NB4 (cell line): Measurements from ENCODE around the gene CFAP45.
"Not testable (repeated sequence)": the region's sequence is repeated elsewhere in the genome, so short reads cannot be mapped to it uniquely, and the experiment has no call there.

Experiments used
- DNase-seq: peaks from one replicate; pipeline ENCODE4 v3.0.0; 2010; ENCODE audit warnings: low read depth
- H3K4me3 ChIP-seq: one replicate; pipeline ENCODE4 v1.5.1; 2011; ENCODE audit warnings: mild to moderate bottlenecking, low read depth, low read length, moderate library complexity
- MAX ChIP-seq: IDR thresholded peaks from 2 replicates; pipeline ENCODE4 v1.6.1; 2011; ENCODE audit warnings: low read depth, low read length
- MYC ChIP-seq: IDR thresholded peaks from 2 replicates; pipeline ENCODE4 v1.6.1; 2011; ENCODE audit warnings: low read depth, low read length
- POLR2A ChIP-seq: IDR thresholded peaks from 2 replicates; pipeline ENCODE4 v1.6.1; 2011; ENCODE audit warnings: mild to moderate bottlenecking; ENCODE audit not compliant: insufficient read length; ENCODE audit errors: extremely low read depth
- TF ChIP-seq, protein P1 (sequence below): IDR thresholded peaks from one replicate; pipeline ENCODE4 v1.5.1; 2012; ENCODE audit warnings: low read depth, low read length

CFAP45 gene

DNA sequence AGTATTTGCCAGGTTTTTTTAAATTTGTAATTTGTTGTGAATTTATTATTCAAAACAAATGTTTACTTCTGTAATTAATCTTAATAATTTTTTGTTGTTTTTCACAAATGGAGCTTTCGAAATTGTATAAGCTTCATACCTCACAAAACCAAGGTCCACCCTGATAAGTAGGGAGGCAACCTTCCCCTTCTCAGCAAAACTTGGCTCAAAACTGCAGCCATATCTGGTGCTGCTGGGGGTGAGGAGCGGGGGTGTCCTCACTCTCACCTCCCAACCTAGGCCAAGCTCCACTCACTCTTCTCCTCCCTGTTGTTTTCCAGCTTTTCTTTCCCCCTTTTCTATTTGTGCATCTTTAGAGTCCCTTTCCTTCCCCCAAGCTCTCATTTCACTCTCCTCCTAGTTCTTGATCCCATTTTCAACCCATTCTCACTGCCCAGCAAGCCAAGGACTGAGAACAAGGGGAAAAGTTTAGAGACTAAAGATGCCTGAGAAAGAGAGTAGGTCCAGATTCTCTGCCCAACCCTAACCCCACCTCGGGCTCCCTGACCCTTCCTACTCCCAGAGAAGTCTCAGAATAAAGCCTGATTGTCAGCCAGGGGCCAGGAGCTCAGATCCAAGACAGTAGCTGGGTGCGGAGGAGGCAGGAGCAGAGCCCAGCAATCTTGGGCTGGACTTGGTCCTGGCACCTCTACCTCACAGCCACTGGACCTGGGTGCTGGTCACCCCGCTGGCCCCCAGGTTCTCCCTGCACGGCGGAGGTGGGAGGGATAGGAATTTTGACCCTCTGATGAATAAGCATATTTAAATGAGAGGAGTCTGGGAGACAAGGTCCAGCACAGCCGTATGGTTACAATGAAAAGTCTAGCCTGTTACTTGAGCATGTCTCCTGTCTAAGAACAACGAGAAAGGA lies 8.3 kb upstream of the CFAP45 start:
- no peak for DNase-seq
- H3K4me3 ChIP-seq: no peak overlapping the region
- TF ChIP-seq POLR2A (no peak), MYC (no peak), MAX (no peak)
- TF ChIP-seq, protein P1, sequence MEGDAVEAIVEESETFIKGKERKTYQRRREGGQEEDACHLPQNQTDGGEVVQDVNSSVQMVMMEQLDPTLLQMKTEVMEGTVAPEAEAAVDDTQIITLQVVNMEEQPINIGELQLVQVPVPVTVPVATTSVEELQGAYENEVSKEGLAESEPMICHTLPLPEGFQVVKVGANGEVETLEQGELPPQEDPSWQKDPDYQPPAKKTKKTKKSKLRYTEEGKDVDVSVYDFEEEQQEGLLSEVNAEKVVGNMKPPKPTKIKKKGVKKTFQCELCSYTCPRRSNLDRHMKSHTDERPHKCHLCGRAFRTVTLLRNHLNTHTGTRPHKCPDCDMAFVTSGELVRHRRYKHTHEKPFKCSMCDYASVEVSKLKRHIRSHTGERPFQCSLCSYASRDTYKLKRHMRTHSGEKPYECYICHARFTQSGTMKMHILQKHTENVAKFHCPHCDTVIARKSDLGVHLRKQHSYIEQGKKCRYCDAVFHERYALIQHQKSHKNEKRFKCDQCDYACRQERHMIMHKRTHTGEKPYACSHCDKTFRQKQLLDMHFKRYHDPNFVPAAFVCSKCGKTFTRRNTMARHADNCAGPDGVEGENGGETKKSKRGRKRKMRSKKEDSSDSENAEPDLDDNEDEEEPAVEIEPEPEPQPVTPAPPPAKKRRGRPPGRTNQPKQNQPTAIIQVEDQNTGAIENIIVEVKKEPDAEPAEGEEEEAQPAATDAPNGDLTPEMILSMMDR: no peak

DNA sequence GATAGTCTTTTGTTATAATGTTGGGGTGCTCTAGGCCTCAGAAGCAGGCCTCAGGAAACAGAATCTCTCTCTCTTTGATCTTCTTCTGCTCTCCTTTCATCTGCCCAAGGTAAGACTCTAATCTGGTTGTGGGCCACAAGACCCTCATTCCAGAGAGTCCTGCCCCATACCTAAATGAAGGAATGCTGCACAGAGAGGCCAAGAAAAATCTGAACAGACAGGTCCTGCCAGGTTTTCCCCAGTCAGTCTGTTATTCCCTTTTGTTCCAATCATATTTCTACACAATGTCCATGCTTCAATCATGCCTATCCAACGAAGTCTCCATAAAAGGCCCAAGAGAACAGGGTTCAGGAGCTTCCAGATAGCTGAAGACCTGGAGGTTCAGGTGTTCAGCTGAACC lies 7.0 kb upstream of the CFAP45 start:
- no peak for DNase-seq
- TF ChIP-seq POLR2A: no peak
- TF ChIP-seq, protein P1: no peak
- TF ChIP-seq MYC: no peak
- H3K4me3 ChIP-seq: no peak overlapping the region

DNA sequence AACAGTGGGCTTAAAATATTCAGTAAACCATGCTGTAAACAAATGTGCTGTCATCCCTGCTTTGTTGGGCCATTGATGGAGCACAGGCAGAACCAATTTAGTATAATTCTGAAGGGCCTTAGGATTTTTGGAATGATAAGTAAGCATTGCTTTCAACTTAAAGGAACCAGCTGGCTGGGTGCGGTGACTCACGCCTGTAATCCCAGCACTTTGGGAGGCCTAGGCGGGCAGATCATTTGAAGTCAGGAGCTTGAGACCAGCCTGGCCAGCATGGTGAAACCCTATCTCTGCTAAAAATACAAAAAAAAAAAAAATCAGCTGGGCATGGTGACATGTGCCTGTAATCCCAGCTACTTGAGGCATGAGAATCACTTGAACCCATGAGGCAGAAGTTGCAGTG lies 4.1 kb upstream of the CFAP45 start:
- H3K4me3 ChIP-seq: not testable (repeated sequence)

DNA sequence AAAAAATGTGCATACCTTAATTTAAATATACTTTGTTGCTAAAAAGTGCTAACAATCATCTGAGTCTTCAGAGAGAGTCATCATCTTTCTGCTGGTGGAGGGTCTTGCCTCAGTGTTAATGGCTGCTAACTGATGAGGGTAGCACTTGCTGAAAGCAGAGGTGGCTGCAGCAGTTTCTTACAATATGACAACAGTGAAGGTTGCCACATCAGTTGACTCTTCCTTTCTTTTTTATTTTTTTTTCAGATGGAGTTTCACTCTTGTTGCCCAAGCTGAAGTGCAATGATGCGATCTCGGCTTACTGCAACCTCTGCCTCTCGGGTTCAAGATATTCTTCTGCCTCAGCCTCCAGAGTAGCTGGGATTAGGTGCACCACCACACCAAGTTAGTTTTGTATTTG lies 2.6 kb upstream of the CFAP45 start:
- TF ChIP-seq MAX (no peak), MYC (no peak), POLR2A (no peak)
- TF ChIP-seq, protein P1: no peak

More for the DNA sequence above, 4.1 kb upstream of the CFAP45 start:
- not testable (repeated sequence) for DNase-seq

DNA sequence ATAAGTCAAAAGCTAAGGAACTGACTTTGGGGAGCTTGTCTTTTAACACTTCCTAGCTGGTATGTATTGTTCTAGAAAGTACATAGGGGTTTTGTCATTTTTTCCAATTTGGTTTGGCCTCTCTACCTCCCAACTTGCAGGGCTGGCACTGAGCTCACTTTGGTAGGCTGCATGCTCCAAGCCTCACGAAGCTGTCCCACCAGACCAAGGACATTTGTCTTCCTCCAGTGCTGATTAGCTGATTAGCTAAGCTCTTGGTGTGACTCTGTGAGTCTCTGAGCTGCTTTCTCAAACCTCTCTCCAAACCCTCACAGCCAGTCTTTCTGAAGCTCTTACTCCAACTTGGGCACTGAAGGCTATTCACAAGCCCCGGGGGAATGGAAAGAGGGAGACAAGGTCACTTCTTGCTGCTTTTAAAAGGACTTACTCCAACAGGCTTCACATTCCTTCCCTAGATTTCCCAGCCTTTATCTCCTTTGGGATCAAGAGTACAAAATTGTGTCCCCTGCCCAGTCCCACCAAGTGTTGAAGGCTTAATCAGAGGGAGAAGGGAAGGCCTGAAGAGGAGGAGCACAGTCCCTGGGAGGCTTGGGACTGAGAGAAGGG lies 893 bp upstream of the CFAP45 start:
- TF ChIP-seq, protein P1: no peak
- TF ChIP-seq MAX: no peak
- TF ChIP-seq POLR2A: no peak
- no peak for TF ChIP-seq MYC
- peak; percentile 48 for DNase-seq
- no peak overlapping the region for H3K4me3 ChIP-seq

More for the DNA sequence above, 2.6 kb upstream of the CFAP45 start:
- no peak for DNase-seq
- no peak overlapping the region for H3K4me3 ChIP-seq

DNA sequence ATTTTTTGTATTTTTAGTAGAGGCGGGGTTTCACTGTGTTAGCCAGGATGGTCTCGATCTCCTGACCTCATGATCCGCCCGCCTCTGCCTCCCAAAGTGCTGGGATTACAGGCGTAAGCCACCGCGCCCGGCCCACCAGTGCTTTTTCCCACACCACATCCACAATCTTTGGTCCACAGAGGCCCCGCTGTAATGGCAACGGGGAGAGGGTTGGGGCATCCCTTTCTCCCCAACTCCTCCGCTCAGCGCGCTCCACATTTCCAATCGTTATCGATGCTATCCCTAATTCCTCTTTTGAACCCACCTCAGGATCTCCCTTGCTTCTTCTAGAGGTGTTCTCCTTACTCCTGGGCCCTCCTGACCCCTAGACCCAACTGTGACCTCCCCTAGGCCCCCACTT lies 331 bp downstream of the CFAP45 start:
- not testable (repeated sequence) for DNase-seq

GRCh38 chr1:159898527-159898926 lies 1.4 kb downstream of the CFAP45 start:
- TF ChIP-seq, protein P1: no peak
- TF ChIP-seq POLR2A: no peak
- no peak overlapping the region for H3K4me3 ChIP-seq
- no peak for DNase-seq

More for the DNA sequence above, 331 bp downstream of the CFAP45 start:
- H3K4me3 ChIP-seq: not testable (repeated sequence)
